Uterus (tissue), 2 donors: ENCODE results near the gene NTNG1.

Experiments
- CTCF ChIP-seq, 4 experiments: fragments of 200-600 bp in 2 of 4; fragments of 450-650 bp in 2 of 4; sonication (generic) in 2 of 4; IDR thresholded peaks; one replicate each; pipeline ENCODE4 v1.5.1; 2016 to 2019; ENCODE audit warnings: antibody characterized with exemption in 4 of 4, mild to moderate bottlenecking in 2 of 4, moderate library complexity in 1 of 4
- POLR2A ChIP-seq, 2 donors: fragments of 450-650 bp; IDR thresholded peaks; one replicate each; pipeline ENCODE4 v1.6.1; 2016; ENCODE audit warnings: antibody characterized with exemption in 2 of 2, mild to moderate bottlenecking in 1 of 2, moderate library complexity in 1 of 2

GRCh38 chr1:107413951-107414350 is 273.1 kb downstream of the NTNG1 start:
- TF ChIP-seq CTCF (IDR thresholded peaks at IDR 0.05) = no peak
- TF ChIP-seq POLR2A (IDR thresholded peaks at IDR 0.05) = no peak
